ENCODE data around the gene LRBA. TPM values are rescaled to one million over a fixed set of nuclear protein-coding genes. Genes with fewer than 3 reads are reported as not detected.

LRBA gene
- polyA plus RNA-seq, 1 of the 3 experiments (the other 2 are of a cell fraction), result 11.4 TPM

DNA sequence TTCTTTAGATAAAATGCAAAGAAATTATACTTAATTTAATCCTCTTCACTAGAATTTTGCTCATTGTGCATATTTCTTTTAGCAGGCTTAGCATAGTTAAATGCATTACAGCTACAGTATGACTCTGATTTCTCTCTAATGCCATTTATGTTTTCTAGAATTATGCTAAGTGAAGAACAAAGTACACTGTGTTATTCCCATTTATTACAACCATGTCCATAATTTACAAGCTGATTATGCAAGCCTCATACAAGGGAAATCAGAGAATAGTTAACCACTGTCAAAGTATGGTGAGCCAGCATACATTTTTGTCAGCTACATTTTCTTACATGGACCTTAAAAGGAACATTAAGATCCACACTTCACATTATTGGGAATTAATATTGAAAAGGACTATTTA, 334.0 kb downstream of the LRBA start:
- POLR2A ChIA-PET, result no interaction called here
- CTCF ChIA-PET, result interaction anchor here (1.4 kb wide), 1 partner anchor 18 kb away, joined by 3 read pairs; no protein-coding TSS in a partner anchor
- peaks cover 0 to 2% of the 10 kb centered on the region in 2 experiments; a peak in 2 of 4 replicates for H3K4me1 ChIP-seq (ENCODE audit: control insufficient read depth in 1 of 2, insufficient read depth in 2 of 2, low read depth in 1 of 2, low read length in 1 of 2)

More for the DNA sequence above, 334.0 kb downstream of the LRBA start:
- Histone ChIP-seq H3F3A (replicated peaks; ENCODE audit: insufficient read depth) (peaks cover 9% of the 10 kb centered on the region), H4K20me1 (ENCODE audit: insufficient read depth) (no peaks in the 10 kb centered on the region), H3K9ac (no peak overlapping the region), H2AFZ (ENCODE audit: low read depth) (no peak overlapping the region), H3K79me2 (ENCODE audit: insufficient read depth) (no peaks in the 10 kb centered on the region), H3K4me3 (ENCODE audit: low read depth in 2 of 2, low read length in 1 of 2) (no peak overlapping the region), H3K36me3 (replicated peaks in 1 of 2; ENCODE audit: control insufficient read depth in 1 of 2, insufficient read depth in 2 of 2, low read length in 1 of 2) (no peaks in the 10 kb centered on the region), H3K9me2 (0 out of 2 replicates have a peak, but pooled peaks cover 6% of the 10 kb centered on the region), H3K27ac (ENCODE audit: low read depth in 2 of 2, low read length in 1 of 2) (no peak overlapping the region), H3K4me2 (no peak overlapping the region), H3K27me3 (ENCODE audit: insufficient read depth) (no peaks in the 10 kb centered on the region), H3K9me3 (no peaks in the 10 kb centered on the region)
- TF ChIP-seq SIN3A (IDR thresholded peaks at IDR 0.05; ENCODE audit: borderline replicate concordance, low read depth, low read length) (no peak), NFIC (IDR thresholded peaks at IDR 0.05; ENCODE audit: borderline replicate concordance) (no peak), FOXJ3 (CRISPR knock-in tag; IDR thresholded peaks at IDR 0.05) (no peak), EZH2phosphoT487 (IDR thresholded peaks at IDR 0.05; ENCODE audit: borderline replicate concordance, low read depth) (no peak), ELF1 (IDR thresholded peaks at IDR 0.05) (no peak), IRF3 (IDR thresholded peaks at IDR 0.05; ENCODE audit: low read depth, low read length) (no peak), FOSL2 (IDR thresholded peaks at IDR 0.05; ENCODE audit: borderline replicate concordance, low read depth) (no peak), RAD21 (IDR thresholded peaks at IDR 0.05; ENCODE audit: low read length) (no peak), POLR2AphosphoS5 (IDR thresholded peaks at IDR 0.05; ENCODE audit: low read depth, low read length) (no peak), MEF2A (IDR thresholded peaks at IDR 0.05; ENCODE audit: borderline replicate concordance, low read depth) (no peak), JUND (IDR thresholded peaks at IDR 0.05) (no peak), SMC3 (IDR thresholded peaks at IDR 0.05; ENCODE audit: low read depth, low read length) (no peak), TCF12 (IDR thresholded peaks at IDR 0.05) (no peak), PBX3 (IDR thresholded peaks at IDR 0.05) (no peak), MXI1 (IDR thresholded peaks at IDR 0.05; ENCODE audit: low read depth, low read length) (no peak), CTCF (IDR thresholded peaks at IDR 0.05) (no peak), RXRA (IDR thresholded peaks at IDR 0.05; ENCODE audit: borderline replicate concordance, low read depth) (no peak), EP300 (IDR thresholded peaks at IDR 0.05; ENCODE audit: borderline replicate concordance in 1 of 2, low read depth in 1 of 2, low read length in 1 of 2) (no peak), RFX5 (IDR thresholded peaks at IDR 0.05; ENCODE audit: low read length) (no peak)
- TF ChIP-seq, protein P1, sequence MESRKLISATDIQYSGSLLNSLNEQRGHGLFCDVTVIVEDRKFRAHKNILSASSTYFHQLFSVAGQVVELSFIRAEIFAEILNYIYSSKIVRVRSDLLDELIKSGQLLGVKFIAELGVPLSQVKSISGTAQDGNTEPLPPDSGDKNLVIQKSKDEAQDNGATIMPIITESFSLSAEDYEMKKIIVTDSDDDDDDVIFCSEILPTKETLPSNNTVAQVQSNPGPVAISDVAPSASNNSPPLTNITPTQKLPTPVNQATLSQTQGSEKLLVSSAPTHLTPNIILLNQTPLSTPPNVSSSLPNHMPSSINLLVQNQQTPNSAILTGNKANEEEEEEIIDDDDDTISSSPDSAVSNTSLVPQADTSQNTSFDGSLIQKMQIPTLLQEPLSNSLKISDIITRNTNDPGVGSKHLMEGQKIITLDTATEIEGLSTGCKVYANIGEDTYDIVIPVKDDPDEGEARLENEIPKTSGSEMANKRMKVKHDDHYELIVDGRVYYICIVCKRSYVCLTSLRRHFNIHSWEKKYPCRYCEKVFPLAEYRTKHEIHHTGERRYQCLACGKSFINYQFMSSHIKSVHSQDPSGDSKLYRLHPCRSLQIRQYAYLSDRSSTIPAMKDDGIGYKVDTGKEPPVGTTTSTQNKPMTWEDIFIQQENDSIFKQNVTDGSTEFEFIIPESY (IDR thresholded peaks at IDR 0.05; ENCODE audit: borderline replicate concordance, low read depth), result no peak
- no peak for DNase-seq

Measured in SK-N-SH (cell line).